Measurements from ENCODE around the gene ZCCHC24. TPM values are rescaled to one million over a fixed set of nuclear protein-coding genes. Genes with fewer than 3 reads are reported as not detected.

The ZCCHC24 gene
- total RNA-seq (1.8 TPM), polyA plus RNA-seq (under 1 TPM; 0.25 to 0.94 (median 0.66) TPM)

GRCh38 chr10:79445161-79445976 is at the start of gene ZCCHC24:
TSS of gene ZCCHC24 (minus strand) at chr10:79445624. CDS start at chr10:79445440, 184 bp downstream.
- Histone ChIP-seq H3K27ac (ENCODE audit: insufficient read depth, low read length, poor library complexity, severe bottlenecking) (peak within 1 kb of the TSS; percentile 45), H3K27me3 (ENCODE audit: control insufficient read depth, insufficient read depth, low read length) (no peaks in the 10 kb centered on the region), H3K9me3 (ENCODE audit: control insufficient read depth in 2 of 2, low read length in 2 of 2) (no peaks in the 10 kb centered on the region), H3K4me1 (ENCODE audit: control insufficient read depth, insufficient read depth, low read length, poor library complexity, severe bottlenecking) (peaks cover 24% of the 10 kb centered on the region), H3K4me3 (ENCODE audit: low read depth, low read length) (peak within 1 kb of the TSS; percentile 72), H3K36me3 (ENCODE audit: control insufficient read depth, insufficient read depth, low read length) (no peaks in the 10 kb centered on the region)
- Mint-ChIP-seq H3K9me3 (no peaks in the 10 kb centered on the region), H3K4me3 (peak within 1 kb of the TSS; percentile 91 to 94 (median 93)), H3K4me1 (peaks cover 0 to 28% (median 15%) of the 10 kb centered on the region in 4 donors), H3K27ac (peak within 1 kb of the TSS; percentile 45 to 89 (median 87)), H3K27me3 (peaks cover 5% of the 10 kb centered on the region), H3K36me3 (no peaks in the 10 kb centered on the region)
- ATAC-seq (ENCODE audit: low read depth in 2 of 2) (peak; percentile 95 to 96), DNase-seq (peak; percentile 93 to 97 (median 96))

DNA sequence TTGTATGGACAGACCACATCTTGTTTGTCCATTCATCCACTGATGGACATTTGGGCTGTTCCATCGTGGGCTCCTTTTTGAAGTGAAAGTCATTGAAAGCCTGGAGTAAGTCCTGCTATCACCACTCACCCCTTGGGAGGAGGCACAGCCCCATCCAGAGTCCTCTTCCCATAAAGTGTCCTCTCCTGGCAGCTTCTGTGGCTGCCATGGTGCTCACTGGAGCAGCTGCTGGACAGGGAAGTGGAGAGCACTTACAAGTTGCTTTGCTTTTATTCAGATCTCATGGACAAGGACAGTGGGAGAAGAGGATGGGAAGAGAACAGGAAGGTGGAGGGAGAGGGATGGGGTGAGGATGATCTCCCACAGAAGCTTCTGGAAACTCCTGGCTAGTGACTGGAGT is 48.4 kb upstream of the ZCCHC24 start:
- DNase-seq (no peak), ATAC-seq (ENCODE audit: low read depth in 2 of 2) (no peak)
- Mint-ChIP-seq H3K4me1 (no peaks in the 10 kb centered on the region), H3K4me3 (no peak overlapping the region), H3K36me3 (no peaks in the 10 kb centered on the region), H3K27ac (no peak overlapping the region), H3K9me3 (no peaks in the 10 kb centered on the region), H3K27me3 (peaks cover 21% of the 10 kb centered on the region)
- Histone ChIP-seq H3K9me3 (ENCODE audit: control insufficient read depth in 2 of 2, low read length in 2 of 2) (no peaks in the 10 kb centered on the region), H3K27me3 (ENCODE audit: control insufficient read depth, insufficient read depth, low read length) (peaks cover 6% of the 10 kb centered on the region), H3K27ac (ENCODE audit: insufficient read depth, low read length, poor library complexity, severe bottlenecking) (no peak overlapping the region), H3K36me3 (ENCODE audit: control insufficient read depth, insufficient read depth, low read length) (no peaks in the 10 kb centered on the region), H3K4me1 (ENCODE audit: control insufficient read depth, insufficient read depth, low read length, poor library complexity, severe bottlenecking) (no peaks in the 10 kb centered on the region), H3K4me3 (ENCODE audit: low read depth, low read length) (no peak overlapping the region)

DNA sequence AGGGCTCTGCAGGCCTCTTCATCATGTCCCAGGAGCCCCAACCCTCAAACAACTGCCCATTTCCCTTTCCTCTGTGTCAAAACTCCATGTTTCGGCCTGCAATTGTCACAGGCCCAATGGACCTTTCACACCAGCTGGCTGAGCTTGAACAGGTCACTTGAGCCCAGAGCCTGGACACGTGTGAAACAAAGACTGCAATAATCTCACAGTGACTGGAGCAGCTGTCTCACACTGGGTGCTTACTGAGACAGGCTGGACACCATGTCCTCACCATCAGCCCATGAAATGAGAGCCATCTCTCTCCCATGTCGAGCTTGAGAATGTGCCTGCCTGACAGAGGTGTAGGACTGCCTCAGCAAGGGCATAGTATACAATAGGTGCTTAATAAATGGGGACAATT is 47.4 kb upstream of the ZCCHC24 start:
- Histone ChIP-seq H3K4me3 (ENCODE audit: low read depth, low read length) (no peak overlapping the region), H3K27ac (ENCODE audit: insufficient read depth, low read length, poor library complexity, severe bottlenecking) (no peak overlapping the region), H3K27me3 (ENCODE audit: control insufficient read depth, insufficient read depth, low read length) (peaks cover 6% of the 10 kb centered on the region), H3K4me1 (ENCODE audit: control insufficient read depth, insufficient read depth, low read length, poor library complexity, severe bottlenecking) (no peaks in the 10 kb centered on the region), H3K36me3 (ENCODE audit: control insufficient read depth, insufficient read depth, low read length) (no peaks in the 10 kb centered on the region), H3K9me3 (ENCODE audit: control insufficient read depth in 2 of 2, low read length in 2 of 2) (no peaks in the 10 kb centered on the region)
- H3K27me3 Mint-ChIP-seq, result peaks cover 18% of the 10 kb centered on the region
- no peak overlapping the region for H3K4me3 Mint-ChIP-seq
- DNase-seq (no peak), ATAC-seq (ENCODE audit: low read depth in 2 of 2) (no peak)
- H3K4me1 Mint-ChIP-seq, result no peaks in the 10 kb centered on the region
- H3K36me3 Mint-ChIP-seq, result no peaks in the 10 kb centered on the region
- H3K27ac Mint-ChIP-seq, result no peak overlapping the region
- H3K9me3 Mint-ChIP-seq, result no peaks in the 10 kb centered on the region

GRCh38 chr10:79492256-79492655 is 46.8 kb upstream of the ZCCHC24 start:
- Mint-ChIP-seq H3K4me3 (no peak overlapping the region), H3K9me3 (no peaks in the 10 kb centered on the region), H3K27ac (no peak overlapping the region), H3K36me3 (no peaks in the 10 kb centered on the region), H3K4me1 (no peaks in the 10 kb centered on the region), H3K27me3 (peaks cover 14% of the 10 kb centered on the region)
- no peaks in the 10 kb centered on the region for H3K4me1 ChIP-seq (ENCODE audit: control insufficient read depth, insufficient read depth, low read length, poor library complexity, severe bottlenecking)
- no peaks in the 10 kb centered on the region for H3K36me3 ChIP-seq (ENCODE audit: control insufficient read depth, insufficient read depth, low read length)
- ATAC-seq (ENCODE audit: low read depth in 2 of 2) (no peak), DNase-seq (no peak)
- H3K9me3 ChIP-seq (ENCODE audit: control insufficient read depth in 2 of 2, low read length in 2 of 2), result no peaks in the 10 kb centered on the region
- no peak overlapping the region for H3K4me3 ChIP-seq (ENCODE audit: low read depth, low read length)
- H3K27ac ChIP-seq (ENCODE audit: insufficient read depth, low read length, poor library complexity, severe bottlenecking), result no peak overlapping the region
- peaks cover 6% of the 10 kb centered on the region for H3K27me3 ChIP-seq (ENCODE audit: control insufficient read depth, insufficient read depth, low read length)

DNA sequence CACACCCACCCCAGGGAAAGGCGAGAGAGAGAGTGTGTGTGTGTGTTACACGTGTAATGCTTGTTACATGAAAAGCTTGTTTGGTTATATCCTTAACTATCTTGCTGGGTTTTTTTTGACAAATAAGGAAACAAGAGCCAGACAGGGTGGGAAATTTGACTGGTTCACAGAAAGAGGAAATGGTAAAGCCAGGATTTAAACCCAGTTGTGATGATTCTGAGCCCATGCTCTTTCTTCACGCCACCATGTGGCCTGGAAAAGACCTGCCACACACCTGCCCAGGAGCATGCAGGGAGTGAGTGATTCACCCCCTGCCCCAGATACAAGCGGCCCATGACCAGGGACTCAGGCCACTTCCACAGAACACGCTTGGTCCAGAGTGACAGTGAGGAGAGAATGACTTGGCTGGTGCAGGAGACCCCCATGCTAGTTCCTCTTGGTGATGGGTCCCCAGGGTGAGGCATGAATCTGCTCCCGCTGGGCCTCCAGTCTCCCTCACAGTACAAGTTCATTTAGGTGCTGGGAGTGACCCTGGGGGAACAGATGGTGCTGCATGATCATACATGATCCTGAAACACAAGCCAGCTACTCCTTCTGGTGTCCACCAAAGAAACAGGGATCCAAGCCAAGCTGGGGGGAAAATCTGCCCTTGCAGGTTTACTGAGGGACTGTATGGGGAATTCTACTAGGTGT is 45.9 kb upstream of the ZCCHC24 start:
- no peak overlapping the region for H3K4me3 ChIP-seq (ENCODE audit: low read depth, low read length)
- H3K9me3 ChIP-seq (ENCODE audit: control insufficient read depth in 2 of 2, low read length in 2 of 2), result no peaks in the 10 kb centered on the region
- H3K4me3 Mint-ChIP-seq, result no peak overlapping the region
- no peaks in the 10 kb centered on the region for H3K36me3 ChIP-seq (ENCODE audit: control insufficient read depth, insufficient read depth, low read length)
- H3K9me3 Mint-ChIP-seq, result no peaks in the 10 kb centered on the region
- no peaks in the 10 kb centered on the region for H3K36me3 Mint-ChIP-seq
- H3K27ac Mint-ChIP-seq, result no peak overlapping the region
- H3K27ac ChIP-seq (ENCODE audit: insufficient read depth, low read length, poor library complexity, severe bottlenecking), result no peak overlapping the region
- ATAC-seq (ENCODE audit: low read depth in 2 of 2) (no peak), DNase-seq (no peak)
- H3K27me3 Mint-ChIP-seq, result peaks cover 10% of the 10 kb centered on the region
- H3K27me3 ChIP-seq (ENCODE audit: control insufficient read depth, insufficient read depth, low read length), result peaks cover 3% of the 10 kb centered on the region
- no peaks in the 10 kb centered on the region for H3K4me1 Mint-ChIP-seq
- no peaks in the 10 kb centered on the region for H3K4me1 ChIP-seq (ENCODE audit: control insufficient read depth, insufficient read depth, low read length, poor library complexity, severe bottlenecking)

GRCh38 chr10:79490400-79491142 is 45.1 kb upstream of the ZCCHC24 start:
- H3K27ac Mint-ChIP-seq, result no peak overlapping the region
- H3K27me3 ChIP-seq (ENCODE audit: control insufficient read depth, insufficient read depth, low read length), result no peaks in the 10 kb centered on the region
- no peak overlapping the region for H3K4me3 Mint-ChIP-seq
- H3K27ac ChIP-seq (ENCODE audit: insufficient read depth, low read length, poor library complexity, severe bottlenecking), result no peak overlapping the region
- H3K4me3 ChIP-seq (ENCODE audit: low read depth, low read length), result no peak overlapping the region
- H3K27me3 Mint-ChIP-seq, result peaks cover 5% of the 10 kb centered on the region
- H3K36me3 ChIP-seq (ENCODE audit: control insufficient read depth, insufficient read depth, low read length), result no peaks in the 10 kb centered on the region
- H3K4me1 Mint-ChIP-seq, result no peaks in the 10 kb centered on the region
- H3K4me1 ChIP-seq (ENCODE audit: control insufficient read depth, insufficient read depth, low read length, poor library complexity, severe bottlenecking), result no peaks in the 10 kb centered on the region
- DNase-seq (no peak), ATAC-seq (ENCODE audit: low read depth in 2 of 2) (no peak)
- H3K36me3 Mint-ChIP-seq, result no peaks in the 10 kb centered on the region
- no peaks in the 10 kb centered on the region for H3K9me3 Mint-ChIP-seq
- H3K9me3 ChIP-seq (ENCODE audit: control insufficient read depth in 2 of 2, low read length in 2 of 2), result no peaks in the 10 kb centered on the region

- Mint-ChIP-seq H3K4me3 (no peak overlapping the region), H3K4me1 (no peaks in the 10 kb centered on the region), H3K9me3 (no peaks in the 10 kb centered on the region), H3K36me3 (no peaks in the 10 kb centered on the region), H3K27me3 (peaks cover 6% of the 10 kb centered on the region), H3K27ac (no peak overlapping the region)
- no peaks in the 10 kb centered on the region for H3K4me1 ChIP-seq (ENCODE audit: control insufficient read depth, insufficient read depth, low read length, poor library complexity, severe bottlenecking)
- DNase-seq (peak in 1 of 3 donors; percentile 11), ATAC-seq (ENCODE audit: low read depth in 2 of 2) (no peak)
- H3K36me3 ChIP-seq (ENCODE audit: control insufficient read depth, insufficient read depth, low read length), result no peaks in the 10 kb centered on the region
- no peak overlapping the region for H3K4me3 ChIP-seq (ENCODE audit: low read depth, low read length)
- no peaks in the 10 kb centered on the region for H3K9me3 ChIP-seq (ENCODE audit: control insufficient read depth in 2 of 2, low read length in 2 of 2)
- no peaks in the 10 kb centered on the region for H3K27me3 ChIP-seq (ENCODE audit: control insufficient read depth, insufficient read depth, low read length)
- no peak overlapping the region for H3K27ac ChIP-seq (ENCODE audit: insufficient read depth, low read length, poor library complexity, severe bottlenecking)
Observed at GRCh38 chr10:79488870-79489269, 43.4 kb upstream of the ZCCHC24 start.
